ENCODE results near the gene TFIP11.
"Not testable (repeated sequence)": the region's sequence is repeated elsewhere in the genome, so short reads cannot be mapped to it uniquely, and the experiment has no call there.

TFIP11 gene

GRCh38 chr22:26542831-26543230, 30.6 kb upstream of the TFIP11 start:
- no peak for DNase-seq (ENCODE audit: insufficient read length, low spot score)

DNA sequence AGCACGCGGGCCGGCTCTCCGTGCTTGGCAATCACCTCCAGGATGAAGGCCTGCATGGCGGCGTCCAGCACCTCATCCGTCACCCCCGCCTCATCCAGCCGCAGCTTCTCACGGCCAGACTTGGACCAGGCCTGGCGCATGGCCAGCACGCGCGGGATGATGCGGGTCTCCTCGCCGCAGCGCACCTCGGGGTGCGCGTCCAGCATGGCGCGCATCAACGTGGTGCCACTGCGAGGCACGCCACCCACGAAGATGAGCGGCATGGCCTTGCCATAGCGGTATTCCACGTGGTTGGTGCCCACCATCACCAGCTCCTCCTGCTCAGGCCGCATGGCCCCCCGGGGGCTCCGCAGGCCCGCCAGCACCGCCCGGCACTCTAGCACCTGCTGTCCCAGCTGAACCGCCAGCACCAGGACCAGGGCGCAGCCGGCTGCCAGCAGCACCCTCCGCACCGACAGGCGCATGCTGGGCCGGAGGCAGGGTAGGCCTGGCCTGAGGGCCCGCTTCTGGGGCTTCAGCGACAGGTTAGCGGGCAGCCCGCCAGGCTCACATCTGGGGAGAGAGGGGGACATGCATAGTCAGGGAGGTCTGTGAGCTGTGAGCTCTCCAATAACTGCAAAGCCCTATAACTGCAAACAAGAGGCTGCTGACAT, 29.0 kb upstream of the TFIP11 start:
- DNase-seq (ENCODE audit: insufficient read length, low spot score) = no peak
- no peak for FAIRE-seq

More at GRCh38 chr22:26542831-26543230, 30.6 kb upstream of the TFIP11 start:
- no peak for FAIRE-seq

DNA sequence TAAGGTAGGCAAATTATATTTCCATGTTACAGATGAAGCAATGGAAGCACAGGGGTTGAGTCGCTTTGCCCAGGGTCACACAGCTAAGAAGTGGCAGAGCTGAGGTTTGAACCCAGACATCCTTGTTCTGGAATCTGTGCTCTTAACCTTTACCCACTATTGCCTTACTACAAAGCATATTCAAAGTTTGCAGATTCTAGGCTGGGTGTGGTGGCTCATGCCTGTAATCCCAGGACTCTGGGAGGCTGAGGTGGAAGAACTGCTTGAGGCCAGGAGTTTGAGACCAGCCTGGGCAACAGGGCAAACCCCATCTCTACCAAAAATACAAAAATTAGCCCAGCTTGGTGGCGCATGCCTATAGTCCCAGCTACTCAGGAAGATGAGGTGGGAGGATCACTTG, 27.8 kb upstream of the TFIP11 start:
- FAIRE-seq (no peak), DNase-seq (ENCODE audit: insufficient read length, low spot score) (no peak)

DNA sequence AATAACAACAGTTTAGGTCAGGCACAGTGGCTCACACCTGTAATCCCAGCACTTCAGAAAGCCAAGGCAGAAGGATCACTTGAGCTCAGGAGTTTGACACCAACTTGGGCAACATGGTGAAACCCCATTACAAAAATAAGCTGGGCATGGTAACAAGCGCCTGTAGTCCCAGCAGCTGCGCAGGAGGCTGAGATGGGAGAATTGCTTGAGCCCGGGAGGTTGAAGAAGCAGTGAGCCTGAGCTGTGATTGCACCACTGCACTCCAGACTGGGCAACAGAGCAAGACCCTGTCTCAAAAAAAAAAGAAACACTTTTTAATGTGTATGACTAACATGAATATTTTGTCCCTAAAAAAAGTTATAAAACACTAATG, 24.5 kb upstream of the TFIP11 start:
- no peak for FAIRE-seq
- DNase-seq (ENCODE audit: insufficient read length, low spot score) = no peak

- DNase-seq (ENCODE audit: insufficient read length, low spot score) (no peak), FAIRE-seq (peak; percentile 79)
These were observed 23.9 kb upstream of the TFIP11 start for GRCh38 chr22:26536056-26536761.

GRCh38 chr22:26535603-26535908, 23.3 kb upstream of the TFIP11 start:
- DNase-seq (ENCODE audit: insufficient read length, low spot score) = no peak
- FAIRE-seq = no peak

- DNase-seq (ENCODE audit: insufficient read length, low spot score) (no peak), FAIRE-seq (peak; percentile 90)
These were observed 22.8 kb upstream of the TFIP11 start for GRCh38 chr22:26534874-26535602.

- FAIRE-seq (peak; percentile 23), DNase-seq (ENCODE audit: insufficient read length, low spot score) (no peak)
These were observed 22.0 kb upstream of the TFIP11 start for GRCh38 chr22:26534171-26534855.

DNA sequence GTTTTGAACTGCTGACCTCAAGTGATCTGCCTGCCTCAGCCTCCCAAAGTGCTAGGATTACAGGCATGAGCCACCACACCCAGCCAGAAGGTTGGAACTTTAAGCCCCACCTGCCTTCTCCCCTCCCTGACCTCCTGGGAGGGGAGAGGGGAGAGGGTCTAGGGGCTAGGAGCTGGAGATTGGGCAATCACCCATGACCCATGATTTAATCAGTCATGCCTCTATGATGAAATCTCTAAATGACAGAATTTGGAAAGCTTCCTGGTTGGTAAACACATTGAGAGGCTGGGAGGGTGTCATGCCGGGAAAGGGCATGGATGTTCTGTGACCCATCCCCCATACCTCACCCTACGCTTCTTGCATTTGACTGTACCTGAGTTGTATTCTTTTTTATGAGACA, 17.1 kb upstream of the TFIP11 start:
- FAIRE-seq (no peak), DNase-seq (ENCODE audit: insufficient read length, low spot score) (no peak)

- DNase-seq (ENCODE audit: insufficient read length, low spot score); FAIRE-seq: not testable (repeated sequence)
These were observed 16.2 kb upstream of the TFIP11 start for GRCh38 chr22:26528518-26528917.

- FAIRE-seq (no peak), DNase-seq (ENCODE audit: insufficient read length, low spot score) (no peak)
These were observed 15.5 kb upstream of the TFIP11 start for GRCh38 chr22:26527574-26528465.

GRCh38 chr22:26527167-26527566, 14.9 kb upstream of the TFIP11 start:
- peak; percentile 37 for FAIRE-seq
- no peak for DNase-seq (ENCODE audit: insufficient read length, low spot score)

GRCh38 chr22:26525946-26526564, 13.8 kb upstream of the TFIP11 start:
- no peak for DNase-seq (ENCODE audit: insufficient read length, low spot score)

GRCh38 chr22:26524870-26525269, 12.6 kb upstream of the TFIP11 start:
- DNase-seq (ENCODE audit: insufficient read length, low spot score) (no peak), FAIRE-seq (no peak)

More at GRCh38 chr22:26525946-26526564, 13.8 kb upstream of the TFIP11 start:
- no peak for FAIRE-seq

DNA sequence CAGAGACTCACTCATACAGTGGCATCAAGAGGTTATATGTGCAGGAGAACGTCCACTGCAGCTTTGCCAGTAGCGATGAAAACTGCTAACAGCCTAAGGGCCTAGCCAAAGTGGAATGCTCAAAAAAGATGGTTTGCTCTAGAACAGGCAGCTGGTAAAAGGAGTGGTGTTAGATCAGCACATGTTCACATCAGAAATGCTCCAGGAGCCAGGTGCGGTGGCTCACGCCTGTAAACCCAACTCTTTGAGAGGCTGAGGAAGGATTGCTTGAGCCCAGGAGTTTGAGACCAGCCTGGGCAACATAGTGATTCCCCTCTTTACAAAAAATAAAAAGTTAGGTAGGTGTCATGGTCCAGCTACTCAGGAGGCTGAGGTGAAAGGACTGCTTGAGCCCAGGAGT, 10.3 kb upstream of the TFIP11 start:
- DNase-seq (ENCODE audit: insufficient read length, low spot score) = no peak
- no peak for FAIRE-seq

- no peak for FAIRE-seq
- DNase-seq (ENCODE audit: insufficient read length, low spot score) = no peak
These were observed 9.7 kb upstream of the TFIP11 start for GRCh38 chr22:26522012-26522411.

GRCh38 chr22:26517429-26517828, 5.2 kb upstream of the TFIP11 start:
- no peak for FAIRE-seq
- DNase-seq (ENCODE audit: insufficient read length, low spot score) = no peak

DNA sequence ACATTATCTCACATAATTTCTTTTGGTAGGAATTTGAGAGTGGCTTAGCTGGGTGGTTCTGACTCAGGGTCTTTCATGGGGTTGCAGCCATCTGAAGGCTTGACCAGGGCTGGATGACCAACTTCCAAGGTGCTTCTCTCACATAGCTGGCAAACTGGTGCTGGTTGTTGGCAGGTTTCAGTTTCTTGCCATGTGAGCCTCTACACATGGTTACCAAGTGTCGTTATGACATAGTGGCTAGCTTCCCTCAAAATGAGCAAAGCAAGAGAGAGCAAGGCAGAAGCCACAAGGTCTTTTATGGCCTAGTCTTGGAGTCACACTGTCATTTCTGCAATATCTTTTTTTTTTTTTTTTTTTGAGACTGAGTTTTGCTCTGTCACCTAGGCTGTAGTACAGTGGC, 4.2 kb upstream of the TFIP11 start:
- DNase-seq (ENCODE audit: insufficient read length, low spot score) (no peak), FAIRE-seq (no peak)

GRCh38 chr22:26515931-26516330, 3.7 kb upstream of the TFIP11 start:
- DNase-seq (ENCODE audit: insufficient read length, low spot score) = no peak
- no peak for FAIRE-seq
